WTC11 (cell line): Measurements from ENCODE around the gene DCAF11. TPM values are rescaled to one million over a fixed set of nuclear protein-coding genes. Genes with fewer than 3 reads are reported as not detected.

Experiments used
- ATAC-seq: fragments of 200-7000 bp; cut with Tn5 transposase; 2 replicates; pipeline ENCODE4 v1.10.0; 2021; ENCODE audit warnings: mild to moderate bottlenecking, moderate library complexity
- CTCF ChIA-PET: fragments of 300-600 bp; sonication (Branson Sonifier 250); formaldehyde crosslinking; loops from one replicate; lab custom pipeline; 2021; ENCODE audit warnings: antibody characterized with exemption; lab: Charles Lee
- POLR2A ChIA-PET: fragments of 350-600 bp; sonication (Branson Sonifier 250); formaldehyde crosslinking; loops from one replicate; lab custom pipeline; 2021; ENCODE audit warnings: antibody characterized with exemption; lab: Charles Lee
- DNase-seq: peaks from one replicate; pipeline ENCODE4 v3.0.0; 2021; ENCODE audit warnings: low spot score
- H3K27ac Mint-ChIP-seq: 2 replicates; pipeline ENCODE4 v1.8.0; 2021; ENCODE audit warnings: mixed read lengths
- H3K27me3 Mint-ChIP-seq: 2 replicates; pipeline ENCODE4 v1.8.0; 2021; ENCODE audit warnings: low read depth, mild to moderate bottlenecking, moderate library complexity, mixed read lengths
- H3K36me3 Mint-ChIP-seq: 2 replicates; pipeline ENCODE4 v1.8.0; 2021; ENCODE audit warnings: mixed read lengths
- H3K4me1 Mint-ChIP-seq: 2 replicates; pipeline ENCODE4 v1.8.0; 2022; ENCODE audit warnings: mixed read lengths
- H3K4me3 Mint-ChIP-seq: 2 replicates; pipeline ENCODE4 v1.8.0; 2021; ENCODE audit warnings: mild to moderate bottlenecking, moderate library complexity, mixed read lengths
- H3K9me3 Mint-ChIP-seq: 2 replicates; pipeline ENCODE4 v1.8.0; 2021; ENCODE audit warnings: mixed read lengths
- ELF4 ChIP-seq: sonication (generic); formaldehyde crosslinking; IDR thresholded peaks from 2 replicates; pipeline ENCODE4 v1.8.1; 2022; ENCODE audit warnings: low read depth, mild to moderate bottlenecking, moderate library complexity, missing genetic modification reagents
- ESRRA ChIP-seq: sonication (generic); formaldehyde crosslinking; IDR thresholded peaks from 2 replicates; pipeline ENCODE4 v1.8.1; 2022; ENCODE audit warnings: mild to moderate bottlenecking, missing genetic modification reagents, borderline replicate concordance
- JAZF1 ChIP-seq: fragments of 250-450 bp; sonication (Bioruptor Pico); IDR thresholded peaks from 2 replicates; pipeline ENCODE4 v1.9.0; 2021; ENCODE audit warnings: moderate library complexity, mild to moderate bottlenecking, inconsistent platforms
- MYBL2 ChIP-seq: sonication (generic); formaldehyde crosslinking; IDR thresholded peaks from 2 replicates; pipeline ENCODE4 v1.8.1; 2023; ENCODE audit warnings: mild to moderate bottlenecking, moderate library complexity, missing genetic modification reagents
- NFYB ChIP-seq: sonication (generic); formaldehyde crosslinking; conservative IDR thresholded peaks from 2 replicates; pipeline ENCODE4 v1.8.0; 2022; ENCODE audit warnings: low read depth, missing genetic modification reagents
- NR1H2 ChIP-seq: sonication (generic); formaldehyde crosslinking; IDR thresholded peaks from 2 replicates; pipeline ENCODE4 v1.9.0; 2021; ENCODE audit warnings: mild to moderate bottlenecking, moderate library complexity, missing genetic modification reagents
- PRRX2 ChIP-seq: fragments of 250-450 bp; sonication (Bioruptor Pico); IDR thresholded peaks from 2 replicates; pipeline ENCODE4 v1.8.0; 2021; ENCODE audit warnings: mild to moderate bottlenecking
- SP1 ChIP-seq: sonication (generic); formaldehyde crosslinking; conservative IDR thresholded peaks from 2 replicates; pipeline ENCODE4 v1.8.1; 2022; ENCODE audit warnings: missing genetic modification reagents
- USF1 ChIP-seq: sonication (generic); formaldehyde crosslinking; IDR thresholded peaks from 2 replicates; pipeline ENCODE4 v1.8.0; 2022; ENCODE audit warnings: mild to moderate bottlenecking, missing genetic modification reagents
- ZNF121 ChIP-seq: sonication (generic); formaldehyde crosslinking; IDR thresholded peaks from 2 replicates; pipeline ENCODE4 v1.8.0; 2023; ENCODE audit warnings: missing genetic modification reagents
- ZNF263 ChIP-seq: sonication (generic); formaldehyde crosslinking; IDR thresholded peaks from 2 replicates; pipeline ENCODE4 v1.8.1; 2022; ENCODE audit warnings: low read depth, mild to moderate bottlenecking, moderate library complexity, missing genetic modification reagents
- ZNF317 ChIP-seq: sonication (generic); formaldehyde crosslinking; IDR thresholded peaks from 2 replicates; pipeline ENCODE4 v1.8.1; 2023; ENCODE audit warnings: low read depth, mild to moderate bottlenecking, moderate library complexity, missing genetic modification reagents, borderline replicate concordance
- ZNF416 ChIP-seq: fragments of 250-450 bp; sonication (Bioruptor Pico); IDR thresholded peaks from 2 replicates; pipeline ENCODE4 v1.9.0; 2021; ENCODE audit warnings: mild to moderate bottlenecking, inconsistent platforms
- ZNF423 ChIP-seq: fragments of 250-450 bp; sonication (Bioruptor Pico); IDR thresholded peaks from 2 replicates; pipeline ENCODE4 v2.1.2; 2022; ENCODE audit warnings: mild to moderate bottlenecking, moderate library complexity
- ZNF425 ChIP-seq: fragments of 250-450 bp; sonication (Bioruptor Pico); conservative IDR thresholded peaks from 2 replicates; pipeline ENCODE4 v1.9.0; 2021; ENCODE audit warnings: mild to moderate bottlenecking
- ZNF671 ChIP-seq: fragments of 250-450 bp; sonication (Bioruptor Pico); IDR thresholded peaks from 2 replicates; pipeline ENCODE4 v1.8.0; 2021; ENCODE audit warnings: mild to moderate bottlenecking
- ZSCAN18 ChIP-seq: fragments of 250-450 bp; sonication (Bioruptor Pico); IDR thresholded peaks from 2 replicates; pipeline ENCODE4 v2.1.2; 2022; ENCODE audit warnings: mild to moderate bottlenecking, moderate library complexity
- total RNA-seq: library from RNA; stranded (reverse); gene quantifications from 3 replicates; pipeline ENCODE4 v1.2.3, GENCODE V29; 2021
- TF ChIP-seq, protein P1 (sequence below): sonication (generic); formaldehyde crosslinking; IDR thresholded peaks from 2 replicates; pipeline ENCODE4 v1.8.0; 2022; ENCODE audit warnings: missing genetic modification reagents
- TF ChIP-seq, protein P2 (sequence below): sonication (generic); formaldehyde crosslinking; IDR thresholded peaks from 2 replicates; pipeline ENCODE4 v1.8.1; 2023; ENCODE audit warnings: mild to moderate bottlenecking, missing genetic modification reagents
- TF ChIP-seq, protein P3 (sequence below): sonication (generic); formaldehyde crosslinking; IDR thresholded peaks from 2 replicates; pipeline ENCODE4 v1.8.0; 2023; ENCODE audit warnings: missing genetic modification reagents
- TF ChIP-seq, protein P4 (sequence below): sonication (generic); formaldehyde crosslinking; IDR thresholded peaks from 2 replicates; pipeline ENCODE4 v1.8.1; 2023; ENCODE audit warnings: mild to moderate bottlenecking, missing genetic modification reagents, moderate library complexity

The DCAF11 gene
- total RNA-seq, 1 experiment from 2014 or later, result 73.6 TPM

DNA sequence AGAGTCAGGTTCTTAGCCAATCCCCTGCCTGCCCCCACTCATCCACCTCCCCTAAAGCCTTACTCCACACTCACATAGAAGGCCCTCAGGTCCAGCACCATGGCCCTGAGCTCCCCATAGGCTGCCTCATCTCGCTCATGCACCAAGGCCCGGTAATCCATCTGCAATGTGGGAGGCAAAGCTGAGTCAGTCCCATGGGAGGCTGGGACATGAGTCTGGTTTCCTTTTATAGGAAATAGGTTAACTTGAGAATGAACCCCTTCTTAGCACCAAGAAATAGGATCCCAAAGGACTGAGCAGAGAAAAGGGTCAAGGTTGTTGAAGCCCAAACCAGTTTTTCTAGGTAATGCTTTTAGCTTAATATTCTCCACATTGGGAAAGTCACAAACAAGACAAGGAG is 28.9 kb downstream of the DCAF11 start:
- no peaks in the 10 kb centered on the region for H3K9me3 Mint-ChIP-seq
- ATAC-seq (no peak), DNase-seq (no peak)
- H3K4me3 Mint-ChIP-seq, result no peak overlapping the region
- TF ChIP-seq JAZF1 (CRISPR knock-in tag) (no peak), NFYB (CRISPR knock-in tag) (no peak), ZNF416 (CRISPR knock-in tag) (no peak), ZSCAN18 (CRISPR knock-in tag) (no peak), ESRRA (CRISPR knock-in tag) (no peak), SP1 (no peak), ZNF317 (CRISPR knock-in tag) (no peak), MYBL2 (CRISPR knock-in tag) (no peak), ZNF423 (CRISPR knock-in tag) (no peak), ZNF121 (CRISPR knock-in tag) (no peak), ZNF671 (CRISPR knock-in tag) (no peak), PRRX2 (CRISPR knock-in tag) (no peak)
- TF ChIP-seq, protein P1, sequence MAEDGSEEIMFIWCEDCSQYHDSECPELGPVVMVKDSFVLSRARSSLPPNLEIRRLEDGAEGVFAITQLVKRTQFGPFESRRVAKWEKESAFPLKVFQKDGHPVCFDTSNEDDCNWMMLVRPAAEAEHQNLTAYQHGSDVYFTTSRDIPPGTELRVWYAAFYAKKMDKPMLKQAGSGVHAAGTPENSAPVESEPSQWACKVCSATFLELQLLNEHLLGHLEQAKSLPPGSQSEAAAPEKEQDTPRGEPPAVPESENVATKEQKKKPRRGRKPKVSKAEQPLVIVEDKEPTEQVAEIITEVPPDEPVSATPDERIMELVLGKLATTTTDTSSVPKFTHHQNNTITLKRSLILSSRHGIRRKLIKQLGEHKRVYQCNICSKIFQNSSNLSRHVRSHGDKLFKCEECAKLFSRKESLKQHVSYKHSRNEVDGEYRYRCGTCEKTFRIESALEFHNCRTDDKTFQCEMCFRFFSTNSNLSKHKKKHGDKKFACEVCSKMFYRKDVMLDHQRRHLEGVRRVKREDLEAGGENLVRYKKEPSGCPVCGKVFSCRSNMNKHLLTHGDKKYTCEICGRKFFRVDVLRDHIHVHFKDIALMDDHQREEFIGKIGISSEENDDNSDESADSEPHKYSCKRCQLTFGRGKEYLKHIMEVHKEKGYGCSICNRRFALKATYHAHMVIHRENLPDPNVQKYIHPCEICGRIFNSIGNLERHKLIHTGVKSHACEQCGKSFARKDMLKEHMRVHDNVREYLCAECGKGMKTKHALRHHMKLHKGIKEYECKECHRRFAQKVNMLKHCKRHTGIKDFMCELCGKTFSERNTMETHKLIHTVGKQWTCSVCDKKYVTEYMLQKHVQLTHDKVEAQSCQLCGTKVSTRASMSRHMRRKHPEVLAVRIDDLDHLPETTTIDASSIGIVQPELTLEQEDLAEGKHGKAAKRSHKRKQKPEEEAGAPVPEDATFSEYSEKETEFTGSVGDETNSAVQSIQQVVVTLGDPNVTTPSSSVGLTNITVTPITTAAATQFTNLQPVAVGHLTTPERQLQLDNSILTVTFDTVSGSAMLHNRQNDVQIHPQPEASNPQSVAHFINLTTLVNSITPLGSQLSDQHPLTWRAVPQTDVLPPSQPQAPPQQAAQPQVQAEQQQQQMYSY (CRISPR knock-in tag), result no peak
- TF ChIP-seq, protein P2, sequence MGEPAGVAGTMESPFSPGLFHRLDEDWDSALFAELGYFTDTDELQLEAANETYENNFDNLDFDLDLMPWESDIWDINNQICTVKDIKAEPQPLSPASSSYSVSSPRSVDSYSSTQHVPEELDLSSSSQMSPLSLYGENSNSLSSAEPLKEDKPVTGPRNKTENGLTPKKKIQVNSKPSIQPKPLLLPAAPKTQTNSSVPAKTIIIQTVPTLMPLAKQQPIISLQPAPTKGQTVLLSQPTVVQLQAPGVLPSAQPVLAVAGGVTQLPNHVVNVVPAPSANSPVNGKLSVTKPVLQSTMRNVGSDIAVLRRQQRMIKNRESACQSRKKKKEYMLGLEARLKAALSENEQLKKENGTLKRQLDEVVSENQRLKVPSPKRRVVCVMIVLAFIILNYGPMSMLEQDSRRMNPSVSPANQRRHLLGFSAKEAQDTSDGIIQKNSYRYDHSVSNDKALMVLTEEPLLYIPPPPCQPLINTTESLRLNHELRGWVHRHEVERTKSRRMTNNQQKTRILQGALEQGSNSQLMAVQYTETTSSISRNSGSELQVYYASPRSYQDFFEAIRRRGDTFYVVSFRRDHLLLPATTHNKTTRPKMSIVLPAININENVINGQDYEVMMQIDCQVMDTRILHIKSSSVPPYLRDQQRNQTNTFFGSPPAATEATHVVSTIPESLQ (CRISPR knock-in tag), result no peak
- TF ChIP-seq, protein P3, sequence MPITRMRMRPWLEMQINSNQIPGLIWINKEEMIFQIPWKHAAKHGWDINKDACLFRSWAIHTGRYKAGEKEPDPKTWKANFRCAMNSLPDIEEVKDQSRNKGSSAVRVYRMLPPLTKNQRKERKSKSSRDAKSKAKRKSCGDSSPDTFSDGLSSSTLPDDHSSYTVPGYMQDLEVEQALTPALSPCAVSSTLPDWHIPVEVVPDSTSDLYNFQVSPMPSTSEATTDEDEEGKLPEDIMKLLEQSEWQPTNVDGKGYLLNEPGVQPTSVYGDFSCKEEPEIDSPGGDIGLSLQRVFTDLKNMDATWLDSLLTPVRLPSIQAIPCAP (CRISPR knock-in tag), result no peak
- peaks cover 29% of the 10 kb centered on the region for H3K4me1 Mint-ChIP-seq
- ChIA-PET CTCF (interaction anchor here (1.5 kb wide), 1 partner anchor 18 kb away, joined by 3 read pairs; the partner anchor contains the start of gene IRF9), POLR2A (no interaction called here)
- no peak overlapping the region for H3K27ac Mint-ChIP-seq
- H3K36me3 Mint-ChIP-seq, result peaks cover 29% of the 10 kb centered on the region
- no peaks in the 10 kb centered on the region for H3K27me3 Mint-ChIP-seq

DNA sequence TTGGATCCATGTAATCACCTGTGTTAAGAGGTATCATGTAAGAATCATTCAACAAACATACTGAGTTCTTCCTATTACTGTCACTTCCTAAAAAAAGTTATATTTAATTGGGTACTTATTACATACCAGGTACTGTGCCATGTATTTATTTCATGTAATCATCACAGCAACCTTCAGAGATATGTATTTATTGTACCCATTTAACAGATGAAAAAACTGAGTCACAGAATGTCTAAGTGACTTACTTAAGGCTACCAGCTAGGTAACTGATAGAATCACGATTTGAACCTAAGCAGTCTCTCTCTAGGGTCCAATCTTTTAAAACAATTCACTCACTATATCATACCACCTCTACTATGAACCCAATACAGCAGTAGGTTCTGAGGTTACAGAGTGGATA is 29.9 kb downstream of the DCAF11 start:
- ChIA-PET POLR2A (no interaction called here), CTCF (interaction anchor here (1.5 kb wide), 1 partner anchor 17 kb away, joined by 3 read pairs; the partner anchor contains the start of gene IRF9)
- no peak for ATAC-seq
- no peak for DNase-seq
- H3K4me3 Mint-ChIP-seq, result no peak overlapping the region
- no peaks in the 10 kb centered on the region for H3K27me3 Mint-ChIP-seq
- H3K4me1 Mint-ChIP-seq, result peaks cover 28% of the 10 kb centered on the region
- H3K27ac Mint-ChIP-seq, result no peak overlapping the region
- no peaks in the 10 kb centered on the region for H3K9me3 Mint-ChIP-seq
- H3K36me3 Mint-ChIP-seq, result peaks cover 26% of the 10 kb centered on the region
- TF ChIP-seq ZNF263 (CRISPR knock-in tag) (no peak), ELF4 (CRISPR knock-in tag) (no peak), NR1H2 (CRISPR knock-in tag) (no peak), USF1 (CRISPR knock-in tag) (no peak), PRRX2 (CRISPR knock-in tag) (no peak), ZNF425 (no peak), ESRRA (CRISPR knock-in tag) (no peak)
- TF ChIP-seq, protein P4, sequence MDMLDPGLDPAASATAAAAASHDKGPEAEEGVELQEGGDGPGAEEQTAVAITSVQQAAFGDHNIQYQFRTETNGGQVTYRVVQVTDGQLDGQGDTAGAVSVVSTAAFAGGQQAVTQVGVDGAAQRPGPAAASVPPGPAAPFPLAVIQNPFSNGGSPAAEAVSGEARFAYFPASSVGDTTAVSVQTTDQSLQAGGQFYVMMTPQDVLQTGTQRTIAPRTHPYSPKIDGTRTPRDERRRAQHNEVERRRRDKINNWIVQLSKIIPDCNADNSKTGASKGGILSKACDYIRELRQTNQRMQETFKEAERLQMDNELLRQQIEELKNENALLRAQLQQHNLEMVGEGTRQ (CRISPR knock-in tag), result no peak
